T-helper 2 cell treated with Interferon-gamma antibody and Interleukin-4, amounts not matched to agents 100 ng/mL and 5 ng/mL, for 36 hours (primary cell): ENCODE measurements around the gene UGT1A1. TPM values are rescaled to one million over a fixed set of nuclear protein-coding genes. Genes with fewer than 3 reads are reported as not detected.

Experiments
- intact Hi-C: fragments of 100-400 bp; cut with micrococcal nuclease; formaldehyde crosslinking; loops from one replicate; pipeline ENCODE4 v1.15.1; 2023
- total RNA-seq: library from RNA; stranded (reverse); gene quantifications from 2 replicates; pipeline ENCODE4 v1.2.3, GENCODE V29; 2022

The UGT1A1 gene
- total RNA-seq, 1 donor from 2014 or later = not detected

DNA sequence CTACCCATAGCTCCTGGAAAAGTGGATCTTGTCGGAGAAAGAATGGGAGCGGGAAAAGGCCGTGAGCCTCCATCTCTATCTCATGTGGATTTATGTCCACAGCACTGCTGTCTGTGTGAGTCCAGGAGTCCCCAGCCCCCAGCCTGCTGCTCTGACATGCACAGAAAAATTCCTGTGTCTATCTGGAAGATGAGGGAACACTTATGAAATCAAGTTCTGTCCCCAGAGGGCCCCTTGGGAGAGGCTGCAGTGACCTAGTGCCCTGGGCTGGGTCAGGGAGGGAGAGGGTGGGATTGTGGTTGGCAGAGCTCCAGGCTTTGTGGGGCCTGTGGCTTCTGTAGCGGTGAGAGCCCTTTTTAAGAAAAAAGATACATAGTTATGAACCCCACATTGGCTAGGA is 56.7 kb downstream of the UGT1A1 start:
- intact Hi-C loops = no loop called here

- intact Hi-C loops = no loop called here
Measured at GRCh38 chr2:233817361-233817911, 57.4 kb downstream of the UGT1A1 start.

- intact Hi-C loops = no loop called here
Measured at GRCh38 chr2:233817995-233818638, 58.0 kb downstream of the UGT1A1 start.

GRCh38 chr2:233818639-233819621 is 58.9 kb downstream of the UGT1A1 start:
- intact Hi-C loops = no loop called here

GRCh38 chr2:233819884-233820773 is 60.1 kb downstream of the UGT1A1 start:
- intact Hi-C loops = no loop called here

GRCh38 chr2:233820774-233821105 is 60.7 kb downstream of the UGT1A1 start:
- intact Hi-C loops = no loop called here

DNA sequence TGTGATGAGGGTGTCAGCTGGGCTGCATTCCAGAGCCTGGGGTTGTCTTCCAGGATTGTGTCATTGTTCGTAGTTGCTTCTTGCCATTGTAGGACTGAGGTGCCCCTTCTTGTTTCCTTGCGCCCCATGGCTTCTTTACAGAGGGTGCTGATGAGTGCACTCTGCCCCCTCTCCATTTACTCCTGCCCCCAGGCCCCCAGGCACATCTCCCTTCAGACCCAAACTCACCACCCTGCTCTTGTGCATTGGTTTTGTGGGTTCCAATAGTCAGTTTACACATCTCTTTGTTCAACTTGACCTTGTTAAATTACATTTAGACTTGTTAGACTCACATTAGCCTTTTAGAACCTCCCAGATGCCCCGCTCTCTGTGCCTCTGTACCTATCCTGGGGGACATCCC is 61.1 kb downstream of the UGT1A1 start:
- intact Hi-C loops = no loop called here

DNA sequence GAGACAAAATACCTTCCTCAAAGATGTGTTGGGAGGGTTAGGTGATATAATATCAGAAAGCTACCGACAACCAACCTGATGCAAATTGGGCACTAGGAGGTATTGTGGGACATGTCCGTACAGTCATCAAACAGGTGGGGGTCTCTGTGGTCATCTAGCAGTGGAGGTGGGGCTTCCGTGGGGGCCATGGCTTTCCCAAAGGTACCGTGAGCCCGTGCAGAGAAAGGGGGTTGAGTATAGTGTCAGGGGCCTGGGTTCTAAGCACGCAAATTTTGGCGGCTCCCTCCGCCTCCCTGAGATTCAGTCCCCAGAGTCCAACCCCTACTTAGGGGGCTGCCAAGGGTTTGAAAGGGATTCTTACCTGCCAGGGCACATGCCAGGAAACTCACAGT is 61.6 kb downstream of the UGT1A1 start:
- intact Hi-C loops = no loop called here

DNA sequence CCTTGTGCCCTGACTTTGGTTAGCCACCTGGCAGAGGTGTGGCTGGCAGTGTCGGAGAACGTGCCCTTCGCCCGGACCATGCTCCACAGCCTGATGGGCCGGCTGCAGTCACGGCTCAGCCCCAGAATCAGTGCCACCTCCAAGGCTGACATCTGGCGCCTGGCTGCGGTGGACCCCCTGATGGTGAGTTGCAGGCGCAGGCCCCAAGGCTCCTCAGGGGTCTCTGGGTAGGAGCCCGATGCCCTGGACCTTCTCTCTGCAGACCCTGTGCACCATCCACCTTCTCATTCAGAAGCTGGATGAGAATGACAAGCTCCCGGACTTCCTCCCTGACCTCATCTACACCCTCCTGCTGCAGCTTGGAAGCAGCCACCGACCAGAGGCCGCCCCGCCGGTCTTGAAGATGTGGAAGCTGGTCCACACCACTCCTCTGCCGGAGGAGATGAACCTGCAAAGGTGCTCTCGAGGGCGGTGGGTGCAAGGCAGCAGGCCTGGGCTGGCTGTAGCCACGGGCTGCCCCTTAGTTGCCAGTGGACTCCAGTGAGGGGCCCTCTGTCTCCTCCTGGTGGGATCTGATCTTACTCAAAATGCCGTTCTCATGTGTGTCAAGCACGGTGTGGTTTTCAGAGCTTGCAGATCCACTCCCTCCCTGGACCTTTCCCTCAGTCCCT is 62.2 kb downstream of the UGT1A1 start:
- intact Hi-C loops = no loop called here

Other genes with a start within 250 kb of the UGT1A1 start
- 11.0 TPM in 2 replicates for gene USP40, start 193.5 kb upstream of the UGT1A1 start, total RNA-seq
- not detected in 2 replicates for gene UGT1A8, start 142.6 kb upstream of the UGT1A1 start, total RNA-seq
- gene UGT1A10, start 123.8 kb upstream of the UGT1A1 start, total RNA-seq = not detected in 2 replicates
- not detected in 2 replicates for gene UGT1A9, start 88.4 kb upstream of the UGT1A1 start, total RNA-seq
- gene UGT1A7, start 78.4 kb upstream of the UGT1A1 start, total RNA-seq = not detected in 2 replicates
- gene UGT1A6, start 67.4 kb upstream of the UGT1A1 start, total RNA-seq = not detected in 2 replicates
- not detected in 2 replicates for gene UGT1A5, start 47.4 kb upstream of the UGT1A1 start, total RNA-seq
- not detected in 2 replicates for gene UGT1A4, start 41.5 kb upstream of the UGT1A1 start, total RNA-seq
- gene UGT1A3, start 31.2 kb upstream of the UGT1A1 start, total RNA-seq = not detected in 2 replicates
- not detected in 2 replicates for gene MROH2A, start 18.1 kb downstream of the UGT1A1 start, total RNA-seq
- gene HJURP, start 94.3 kb downstream of the UGT1A1 start, total RNA-seq = 79.4 and 80.0 TPM in 2 replicates
- gene TRPM8, start 157.1 kb downstream of the UGT1A1 start, total RNA-seq = not detected in 2 replicates